NCI-H2196 treated with DMSO at 0.1 percent for 48 hours (cell line): ENCODE data around the gene RGS3.
"Not testable (repeated sequence)": the region's sequence is repeated elsewhere in the genome, so short reads cannot be mapped to it uniquely, and the experiment has no call there.

Experiments used
- DNase-seq: peaks from one replicate; lab custom pipeline; 2025; ENCODE audit not compliant: unreplicated experiment; lab: John Stamatoyannopoulos, UW

Gene RGS3

DNA sequence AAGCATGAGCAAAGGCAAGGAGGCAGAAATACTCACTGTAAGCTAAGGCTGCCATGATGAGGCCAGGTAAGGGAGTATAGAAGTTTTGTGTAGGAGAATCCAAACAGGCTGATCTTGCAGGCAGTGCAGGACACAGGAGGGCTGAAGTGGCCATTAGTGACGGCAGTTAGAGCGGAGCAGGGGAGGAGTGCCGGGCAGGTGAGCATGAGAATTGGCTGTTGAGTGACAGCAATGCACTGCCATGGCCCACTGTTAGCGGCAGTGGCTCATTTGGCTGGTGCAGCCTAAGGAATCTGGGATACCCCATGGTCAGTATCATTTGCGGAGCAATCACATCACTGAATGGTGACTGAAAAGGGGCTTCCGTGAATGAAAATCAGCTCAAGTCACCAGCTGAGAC, 22.8 kb downstream of the RGS3 start:
- no peak for DNase-seq

DNA sequence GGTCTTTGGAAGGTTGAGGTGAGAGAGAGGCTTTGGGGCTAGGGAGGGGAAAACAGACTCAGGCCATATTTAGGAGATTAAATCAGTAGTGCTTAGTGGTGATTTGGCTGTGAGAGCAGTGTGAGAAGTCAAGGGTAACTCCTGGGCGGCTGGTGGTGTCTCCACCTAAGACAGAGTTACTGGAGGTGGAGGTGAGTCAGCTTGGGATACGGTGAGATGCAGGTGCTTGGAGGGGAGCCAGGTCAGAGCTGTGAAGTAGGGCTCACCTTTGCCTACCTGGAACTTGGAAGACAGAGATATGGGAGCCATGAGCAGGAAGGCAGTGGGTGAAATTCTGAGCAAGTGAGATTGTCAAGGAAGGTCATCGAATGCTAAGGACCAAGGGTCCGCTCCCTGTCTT, 24.5 kb downstream of the RGS3 start:
- DNase-seq, result peak; percentile 27

DNA sequence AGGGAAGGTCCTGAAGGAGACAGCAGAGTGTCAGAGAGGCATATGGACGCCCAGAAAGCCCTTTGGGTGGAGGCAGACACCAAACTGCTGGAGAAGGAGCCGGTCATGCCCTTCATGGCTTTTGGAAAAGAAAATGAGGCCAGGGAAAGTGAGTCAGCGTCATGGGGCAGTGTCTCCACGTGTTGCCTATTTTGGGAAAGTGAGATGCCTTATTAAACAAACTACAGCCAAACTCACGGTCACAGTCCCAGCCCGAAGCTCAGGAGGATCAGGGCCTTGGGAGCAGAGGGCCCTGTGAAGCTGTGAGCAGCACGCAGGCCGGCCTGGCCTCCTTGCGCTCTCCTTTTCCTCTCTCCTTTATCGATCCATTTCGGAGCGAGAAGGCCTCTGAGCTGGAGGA, 25.0 kb downstream of the RGS3 start:
- no peak for DNase-seq

DNA sequence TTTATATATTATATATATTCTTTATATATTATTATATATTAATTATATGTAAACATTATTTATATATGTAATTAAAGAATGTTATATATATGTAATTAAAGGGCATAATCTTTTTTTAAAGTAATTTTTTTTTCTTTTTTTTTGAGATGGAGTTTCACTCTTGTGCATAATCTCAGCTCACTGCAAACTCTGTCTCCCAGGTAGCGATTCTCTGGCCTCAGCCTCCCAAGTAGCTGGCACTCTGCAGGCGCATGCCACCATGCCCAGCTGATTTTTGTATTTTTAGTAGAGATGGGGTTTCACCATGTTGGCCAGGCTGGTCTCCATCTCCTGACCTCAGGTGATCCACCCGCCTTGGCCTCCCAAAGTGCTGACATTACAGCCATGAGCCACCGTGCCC, 27.6 kb downstream of the RGS3 start:
- DNase-seq, result not testable (repeated sequence)

DNA sequence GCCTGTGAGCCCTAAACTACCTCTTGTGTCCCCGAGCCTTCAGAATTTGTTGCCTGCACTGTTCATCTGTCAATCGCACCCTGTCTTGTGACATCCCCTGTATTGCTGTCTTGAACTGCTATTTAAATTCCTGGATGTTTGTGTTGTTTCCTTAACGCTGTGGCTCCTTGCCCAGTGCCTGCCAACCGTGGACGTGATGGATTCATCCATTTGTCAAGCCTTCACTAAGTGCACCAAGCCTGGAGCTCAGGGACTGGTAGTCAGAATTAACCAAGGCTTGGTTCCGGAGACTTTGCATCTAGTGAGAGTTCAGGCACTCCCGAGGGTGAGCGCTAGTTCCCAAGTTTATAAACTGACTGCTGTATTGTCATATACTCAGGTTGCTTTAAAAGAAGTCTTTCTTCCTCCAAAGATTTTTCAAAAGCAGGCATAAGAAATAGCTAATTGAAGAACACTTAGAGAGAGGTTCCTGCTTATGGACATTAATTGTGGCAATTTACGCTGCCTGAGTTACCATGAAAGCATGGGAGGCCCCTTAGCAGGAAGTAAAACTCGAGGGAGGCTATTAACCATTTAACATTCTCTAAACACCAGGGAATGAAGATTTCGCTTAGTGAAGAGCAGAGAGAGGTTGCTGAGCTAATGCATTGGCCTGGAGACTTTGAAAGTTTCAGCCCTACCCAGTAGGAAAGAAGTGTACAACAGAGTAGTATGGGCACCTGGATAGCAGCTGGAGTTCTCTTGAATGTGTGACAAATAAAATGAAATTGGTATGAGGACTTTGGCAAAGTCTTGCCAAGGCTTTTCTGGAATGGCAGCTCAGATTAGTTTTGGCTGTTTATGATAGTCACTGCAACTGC, 29.0 kb downstream of the RGS3 start:
- DNase-seq, result no peak

DNA sequence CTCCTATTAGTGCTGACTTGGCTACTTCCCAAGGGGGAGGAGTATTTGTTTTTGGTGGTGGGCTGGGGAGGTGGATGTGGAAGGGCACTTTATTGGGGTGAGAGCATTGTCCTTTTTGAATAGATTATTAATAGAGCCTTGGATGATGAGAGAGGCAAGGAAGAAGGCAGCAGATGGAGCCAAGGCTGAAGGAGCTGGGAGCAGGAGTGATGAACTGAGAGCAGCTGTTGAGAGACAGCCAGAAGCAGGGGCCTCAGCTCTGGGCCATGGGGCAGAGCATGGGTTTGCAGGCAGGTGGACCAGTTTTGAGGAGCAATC, 29.6 kb downstream of the RGS3 start:
- DNase-seq, result no peak

DNA sequence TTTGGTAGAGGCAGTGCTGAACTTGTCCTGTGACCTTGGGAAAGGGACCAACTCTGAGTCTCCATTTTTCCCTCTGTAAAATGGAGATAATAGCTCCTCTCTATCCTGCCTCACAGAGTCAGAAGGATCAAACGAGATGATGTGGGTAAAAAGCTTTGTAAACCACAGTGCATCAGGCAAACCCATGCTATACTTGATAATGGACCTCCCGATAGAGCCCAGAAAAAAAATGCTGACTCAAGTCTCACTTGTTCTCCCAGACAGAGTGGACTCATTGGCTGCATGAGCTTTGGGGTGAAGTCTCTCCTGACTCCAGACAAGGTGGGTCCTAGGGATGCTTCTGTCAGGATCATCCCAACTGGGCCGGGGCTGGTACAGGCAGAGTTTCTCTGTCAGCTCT, 32.0 kb downstream of the RGS3 start:
- no peak for DNase-seq

DNA sequence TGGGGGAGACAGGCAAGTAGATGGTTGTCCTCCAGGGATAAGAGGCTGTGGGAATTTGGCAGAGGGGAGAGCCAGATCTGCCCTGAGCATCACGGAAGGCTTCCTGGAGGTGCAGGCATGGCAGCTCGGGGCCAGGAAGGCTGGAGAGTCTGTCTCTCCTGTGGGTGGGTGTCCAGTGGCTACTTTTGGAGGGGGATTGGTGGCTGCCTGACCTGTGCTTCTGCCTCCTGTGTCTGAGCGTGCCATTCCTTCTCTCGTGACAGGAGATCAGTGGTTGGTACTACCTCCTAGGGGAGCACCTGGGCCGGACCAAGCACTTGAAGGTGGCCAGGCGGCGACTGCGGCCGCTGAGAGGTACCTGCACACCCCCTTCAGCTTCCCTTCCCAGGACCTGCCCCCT, 33.5 kb downstream of the RGS3 start:
- DNase-seq, result no peak

DNA sequence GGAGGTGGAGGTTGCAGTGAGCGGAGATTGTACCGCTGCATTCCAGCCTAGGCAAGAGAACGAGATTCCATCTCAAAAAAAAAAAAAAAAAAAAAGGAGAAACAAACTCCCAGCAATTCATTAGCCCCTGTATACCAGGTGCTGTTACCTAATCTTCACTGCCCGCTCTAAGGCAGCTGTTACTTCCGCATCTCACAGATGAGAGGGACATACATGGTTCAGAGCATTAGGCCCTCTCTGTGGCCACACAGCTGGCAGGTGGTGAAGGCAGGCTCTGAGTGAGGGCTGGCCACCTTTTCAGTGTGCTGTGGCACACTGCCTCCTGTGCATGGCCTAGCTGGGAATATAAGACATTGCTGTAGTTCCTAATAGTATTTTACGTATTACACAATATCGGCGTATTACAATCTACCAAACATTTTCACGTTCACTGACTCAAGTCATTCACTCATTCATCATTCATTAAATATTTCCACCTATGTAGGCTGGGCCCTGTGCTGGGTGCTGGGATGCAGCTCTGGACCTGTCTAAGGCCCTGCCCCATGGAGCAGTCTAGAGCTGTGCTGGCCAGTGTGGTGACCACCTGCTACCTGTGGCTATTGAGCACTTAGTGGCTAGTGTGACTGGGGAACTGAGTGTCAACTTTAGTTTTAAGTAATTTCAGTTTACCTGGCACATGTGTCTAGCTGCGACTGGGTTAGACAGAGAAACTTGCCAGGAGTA, 35.8 kb downstream of the RGS3 start:
- DNase-seq, result no peak

DNA sequence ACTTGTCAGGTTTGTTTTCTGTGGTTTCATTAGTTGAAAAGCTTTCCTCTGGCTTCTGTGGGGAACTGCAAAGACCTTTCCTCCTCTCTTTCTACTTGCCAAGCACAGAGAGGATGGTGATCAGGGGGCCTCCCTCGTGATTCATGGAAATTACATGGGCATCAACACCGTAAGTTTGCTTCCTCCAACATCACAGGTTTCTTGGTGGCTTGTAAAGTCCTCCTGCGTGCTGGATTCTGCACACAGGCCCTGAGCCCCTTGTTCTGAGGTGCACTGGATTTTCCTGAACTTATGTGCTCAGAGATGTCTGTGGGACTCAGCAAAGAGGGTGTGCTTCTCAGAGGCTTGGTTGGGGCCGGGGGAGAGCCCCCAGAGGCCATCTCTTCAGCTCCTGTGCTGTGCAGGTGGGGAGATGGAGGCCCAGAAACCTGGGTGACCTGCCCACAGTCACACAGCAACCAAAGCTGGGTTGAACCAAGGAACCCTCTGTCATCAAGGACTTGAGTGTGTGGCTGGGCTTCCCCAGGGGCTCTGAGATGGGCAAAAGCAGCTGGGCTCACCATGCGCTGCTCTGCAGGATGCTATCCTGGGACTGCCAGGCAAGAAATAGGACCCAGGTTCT, 36.5 kb downstream of the RGS3 start:
- no peak for DNase-seq

DNA sequence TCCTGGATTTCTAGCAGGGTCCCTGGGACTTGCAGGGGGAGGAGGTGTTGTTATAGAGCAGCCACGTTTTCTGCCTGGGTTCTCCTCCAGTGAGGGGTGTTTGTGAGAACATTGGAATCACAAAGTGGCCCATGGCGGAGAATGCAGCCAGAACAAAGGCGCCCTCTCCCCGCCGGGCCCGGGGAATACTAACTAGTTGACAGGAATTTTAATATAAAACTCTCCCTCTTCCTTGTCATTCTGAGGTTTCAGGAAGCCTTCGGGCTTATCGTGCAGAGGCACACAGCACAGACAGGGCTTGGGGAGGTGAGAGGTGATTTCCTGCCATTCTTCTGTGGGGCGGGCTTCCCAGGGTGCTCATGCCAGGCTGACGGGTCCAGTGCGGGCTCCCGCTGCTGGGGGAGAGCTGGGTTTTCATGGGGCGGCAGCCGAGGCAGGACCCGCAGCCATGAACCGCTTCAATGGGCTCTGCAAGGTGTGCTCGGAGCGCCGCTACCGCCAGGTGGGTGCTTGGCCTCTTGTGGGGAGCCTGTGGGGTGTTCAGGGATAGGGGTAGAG, 37.7 kb downstream of the RGS3 start:
- no peak for DNase-seq

DNA sequence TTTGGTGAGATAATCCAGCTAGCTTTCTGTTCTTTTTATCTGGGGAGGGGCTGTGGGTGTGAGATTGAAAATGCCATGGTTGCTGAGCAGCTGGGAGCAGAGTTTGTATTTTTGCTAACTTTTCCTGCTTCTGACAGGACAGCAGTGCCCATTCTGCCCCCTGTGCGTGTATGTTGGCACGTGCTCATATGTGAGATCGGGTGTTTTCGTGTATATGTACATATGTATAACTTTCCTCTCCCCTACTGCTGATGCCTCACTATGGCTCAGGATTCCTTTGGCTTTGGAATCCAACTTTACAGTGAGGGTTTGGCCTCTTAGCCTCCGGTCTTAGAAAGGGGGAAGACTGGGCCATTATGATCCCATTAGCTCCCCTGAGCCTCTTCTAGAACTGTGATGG, 38.3 kb downstream of the RGS3 start:
- DNase-seq, result no peak

DNA sequence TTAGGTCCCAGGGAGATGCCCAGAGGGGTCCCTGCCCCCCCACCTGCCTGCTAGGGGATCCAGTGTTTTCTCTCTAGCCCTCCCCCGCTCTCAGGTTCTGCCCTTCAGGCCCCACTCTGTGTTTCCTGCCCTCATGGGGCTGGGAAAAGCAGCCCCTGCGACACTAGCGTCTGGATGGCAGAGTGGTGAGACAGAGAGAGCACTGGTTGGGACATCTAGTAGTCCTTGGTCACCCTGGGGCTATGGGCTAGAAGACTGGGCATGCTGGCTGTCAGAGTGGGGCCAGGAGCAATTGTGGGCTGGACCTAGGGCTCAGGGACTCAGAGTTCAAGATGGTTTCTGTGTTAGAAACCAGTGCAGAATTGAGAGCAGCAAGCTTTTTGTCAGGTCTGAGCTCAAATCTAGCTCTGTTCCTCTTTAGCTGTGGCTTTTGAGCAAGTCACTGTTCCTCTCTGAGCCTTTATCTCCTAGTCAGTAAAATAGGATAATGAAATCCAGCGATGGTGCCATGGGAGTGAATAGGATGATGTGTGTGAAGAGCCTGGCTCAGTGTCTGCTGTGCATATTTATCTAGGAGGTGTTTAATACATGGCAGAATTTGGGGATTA, 39.0 kb downstream of the RGS3 start:
- no peak for DNase-seq

DNA sequence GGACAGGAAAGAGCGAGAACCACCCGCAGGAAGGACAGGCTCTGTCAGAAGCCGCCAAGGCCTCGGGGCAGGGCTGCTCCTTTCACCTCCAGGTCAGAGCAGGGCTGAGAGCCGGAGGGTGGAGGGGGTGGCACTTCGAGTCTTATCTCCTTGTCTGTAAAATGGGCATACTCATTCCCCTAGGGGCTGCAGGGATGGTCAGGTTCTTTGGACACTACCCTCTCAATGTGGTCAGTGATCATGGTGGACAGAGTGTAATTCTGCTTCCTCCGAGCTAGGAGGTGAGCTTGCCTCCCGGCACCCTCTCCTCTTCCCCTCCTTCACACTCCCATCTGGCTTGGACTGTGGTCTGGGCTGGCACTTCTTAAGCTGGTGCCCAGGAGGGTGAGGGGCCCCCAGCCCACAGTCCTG, 39.6 kb downstream of the RGS3 start:
- DNase-seq, result no peak

DNA sequence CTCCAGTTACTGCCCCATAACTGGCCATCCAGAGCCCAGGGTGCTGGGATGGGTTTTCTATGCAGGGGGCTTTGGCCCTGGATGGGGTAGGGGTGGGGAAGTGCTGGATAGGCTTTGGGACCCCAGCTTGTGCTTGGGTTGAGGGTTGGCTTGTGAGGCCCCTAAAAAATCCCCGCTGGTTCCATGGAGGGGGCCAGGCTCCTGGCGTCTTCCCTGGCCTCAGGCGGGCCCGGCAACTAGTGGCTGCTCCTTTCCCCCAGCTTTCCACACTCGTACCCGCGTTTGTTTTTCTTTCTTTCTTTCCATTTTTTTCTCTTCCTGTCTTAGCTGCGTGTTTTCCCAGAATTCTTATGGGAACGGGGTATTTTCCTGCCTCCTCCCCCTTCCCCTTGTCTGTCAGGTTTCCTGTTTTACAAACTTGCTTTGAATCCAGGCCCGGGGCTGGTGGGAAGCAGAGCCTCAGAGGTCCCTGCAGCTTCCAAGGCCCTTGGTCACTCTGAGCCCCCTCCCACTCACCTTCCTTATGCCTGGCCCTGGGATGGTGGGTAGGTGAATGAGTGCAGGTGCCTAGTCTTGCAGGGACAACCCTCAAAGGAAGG, 40.2 kb downstream of the RGS3 start:
- no peak for DNase-seq

DNA sequence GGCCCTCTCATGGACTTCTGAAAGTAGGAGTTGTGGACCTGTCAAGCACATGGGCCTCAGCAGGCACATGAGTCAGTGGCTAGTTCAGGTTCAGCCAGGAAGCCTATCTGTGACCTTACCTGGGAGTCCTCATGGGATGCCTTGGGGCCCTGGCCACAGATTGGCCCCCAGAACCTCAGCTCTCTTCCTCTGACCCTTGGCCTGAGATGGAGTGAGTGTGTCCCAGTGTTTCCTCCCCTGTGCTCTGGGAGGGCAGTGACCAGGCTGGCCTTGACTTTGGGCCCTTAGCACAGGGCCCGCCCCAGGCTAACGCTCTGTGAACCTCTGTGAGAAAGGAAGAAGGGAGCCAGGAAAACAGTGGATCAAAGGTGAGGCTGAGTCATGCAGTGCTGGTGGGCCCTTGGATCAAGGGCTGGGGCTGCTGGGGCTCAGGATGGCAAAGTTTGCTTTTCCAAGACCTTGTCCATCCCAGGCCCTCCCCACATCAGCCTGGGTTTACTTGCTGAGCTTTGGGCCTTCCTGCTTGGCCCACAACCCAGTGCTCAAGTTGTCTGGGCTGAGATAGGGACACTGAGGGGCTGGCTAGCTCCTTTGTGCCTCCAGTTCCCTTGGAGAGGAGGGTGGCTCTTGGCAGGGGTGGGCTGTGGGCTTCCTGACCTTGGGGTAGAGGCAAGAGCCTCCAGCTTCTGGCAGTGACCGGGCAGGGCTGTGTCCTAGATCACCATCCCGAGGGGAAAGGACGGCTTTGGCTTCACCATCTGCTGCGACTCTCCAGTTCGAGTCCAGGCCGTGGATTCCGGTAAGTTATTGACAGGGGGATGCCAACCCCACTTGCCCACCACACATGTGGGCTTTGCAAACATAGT, 41.4 kb downstream of the RGS3 start:
- no peak for DNase-seq

DNA sequence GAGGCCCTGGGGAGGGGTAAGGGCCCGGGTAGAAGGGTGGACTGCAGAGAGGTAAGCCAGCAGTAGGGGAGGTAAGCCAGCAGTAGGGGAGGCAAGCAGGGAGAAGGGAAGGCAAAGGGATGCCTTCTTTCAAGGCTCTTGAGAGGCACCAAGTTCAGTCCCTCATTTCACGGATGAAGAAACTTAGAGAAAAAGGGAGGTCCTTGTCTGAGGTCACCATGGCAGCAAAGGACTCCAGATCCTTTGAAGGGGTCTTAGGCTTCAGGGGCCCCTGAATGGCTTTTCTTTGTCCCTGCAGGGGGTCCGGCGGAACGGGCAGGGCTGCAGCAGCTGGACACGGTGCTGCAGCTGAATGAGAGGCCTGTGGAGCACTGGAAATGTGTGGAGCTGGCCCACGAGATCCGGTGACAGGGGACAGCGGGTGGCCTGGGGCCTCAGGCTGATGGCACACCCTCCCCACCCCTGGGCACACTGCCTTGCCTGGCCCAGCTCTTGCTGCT, 42.6 kb downstream of the RGS3 start:
- no peak for DNase-seq

DNA sequence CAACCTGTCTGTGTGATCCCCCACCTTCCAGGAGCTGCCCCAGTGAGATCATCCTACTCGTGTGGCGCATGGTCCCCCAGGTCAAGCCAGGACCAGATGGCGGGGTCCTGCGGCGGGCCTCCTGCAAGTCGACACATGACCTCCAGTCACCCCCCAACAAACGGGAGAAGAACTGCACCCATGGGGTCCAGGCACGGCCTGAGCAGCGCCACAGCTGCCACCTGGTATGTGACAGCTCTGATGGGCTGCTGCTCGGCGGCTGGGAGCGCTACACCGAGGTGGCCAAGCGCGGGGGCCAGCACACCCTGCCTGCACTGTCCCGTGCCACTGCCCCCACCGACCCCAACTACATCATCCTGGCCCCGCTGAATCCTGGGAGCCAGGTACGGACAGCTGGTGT, 43.7 kb downstream of the RGS3 start:
- no peak for DNase-seq

DNA sequence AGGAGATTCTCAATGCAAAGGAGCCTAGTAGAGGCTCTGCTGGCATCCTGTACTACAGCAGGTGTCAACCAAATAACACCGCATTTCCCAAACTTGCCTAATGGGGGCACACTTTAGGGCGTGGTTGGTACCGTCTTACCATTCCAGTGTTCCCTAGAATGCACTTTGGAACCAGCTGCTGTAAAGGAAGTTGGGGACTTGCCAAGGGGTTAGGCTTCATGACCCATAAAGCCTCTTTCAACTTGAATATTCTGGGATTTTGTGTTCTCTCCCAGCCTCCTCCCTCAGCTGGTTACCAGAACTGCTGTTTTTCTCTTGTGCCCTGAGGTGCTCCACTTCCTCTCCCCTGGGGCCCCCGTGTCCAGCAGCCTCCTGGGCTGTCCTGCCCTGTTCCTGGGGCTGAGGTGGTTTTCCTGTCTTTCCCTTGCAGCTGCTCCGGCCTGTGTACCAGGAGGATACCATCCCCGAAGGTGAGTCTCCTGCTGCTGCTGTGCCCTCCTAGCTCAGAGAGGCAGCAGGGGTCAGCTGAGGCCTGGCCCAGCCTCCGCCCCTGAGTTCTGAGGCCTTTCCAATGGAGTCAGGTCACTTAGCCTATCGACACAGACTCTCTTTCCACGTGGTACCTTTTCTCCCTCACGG, 44.7 kb downstream of the RGS3 start:
- peak; percentile 27 for DNase-seq

DNA sequence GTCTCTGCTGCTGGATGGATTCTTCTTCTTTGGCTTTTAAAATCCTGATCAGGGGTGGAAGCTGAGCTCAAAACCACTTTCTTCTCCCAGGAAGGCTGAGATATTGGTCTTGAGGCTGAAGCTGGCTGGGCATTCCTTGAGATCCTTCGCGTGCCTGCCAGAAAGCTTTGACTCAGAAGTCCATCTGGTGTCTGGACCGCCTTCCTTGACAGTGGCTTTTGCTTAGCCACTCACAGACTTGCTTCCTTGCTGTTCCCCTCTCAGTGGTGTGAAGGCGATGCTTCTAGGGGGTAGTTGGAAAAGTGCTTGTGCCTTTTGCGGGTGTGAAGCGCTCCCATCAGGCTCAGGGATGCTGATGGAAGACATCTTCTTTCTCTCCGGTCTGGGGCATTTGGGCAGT, 45.9 kb downstream of the RGS3 start:
- DNase-seq, result no peak
